Measurements from ENCODE around the gene ASS1.

GRCh38 chr9:130432362-130432761 is 12.4 kb upstream of the ASS1 start:
- TF ChIP-seq CTCF (conservative IDR thresholded peaks at IDR 0.05) (no peak; the same call in 1 of the 2 replicates), ZFX (IDR thresholded peaks at IDR 0.05) (no peak)

Data from C4-2B (cell line).